Measurements from ENCODE around the gene ABCA10. TPM values are rescaled to one million over a fixed set of nuclear protein-coding genes. Genes with fewer than 3 reads are reported as not detected.

The ABCA10 gene, protein sequence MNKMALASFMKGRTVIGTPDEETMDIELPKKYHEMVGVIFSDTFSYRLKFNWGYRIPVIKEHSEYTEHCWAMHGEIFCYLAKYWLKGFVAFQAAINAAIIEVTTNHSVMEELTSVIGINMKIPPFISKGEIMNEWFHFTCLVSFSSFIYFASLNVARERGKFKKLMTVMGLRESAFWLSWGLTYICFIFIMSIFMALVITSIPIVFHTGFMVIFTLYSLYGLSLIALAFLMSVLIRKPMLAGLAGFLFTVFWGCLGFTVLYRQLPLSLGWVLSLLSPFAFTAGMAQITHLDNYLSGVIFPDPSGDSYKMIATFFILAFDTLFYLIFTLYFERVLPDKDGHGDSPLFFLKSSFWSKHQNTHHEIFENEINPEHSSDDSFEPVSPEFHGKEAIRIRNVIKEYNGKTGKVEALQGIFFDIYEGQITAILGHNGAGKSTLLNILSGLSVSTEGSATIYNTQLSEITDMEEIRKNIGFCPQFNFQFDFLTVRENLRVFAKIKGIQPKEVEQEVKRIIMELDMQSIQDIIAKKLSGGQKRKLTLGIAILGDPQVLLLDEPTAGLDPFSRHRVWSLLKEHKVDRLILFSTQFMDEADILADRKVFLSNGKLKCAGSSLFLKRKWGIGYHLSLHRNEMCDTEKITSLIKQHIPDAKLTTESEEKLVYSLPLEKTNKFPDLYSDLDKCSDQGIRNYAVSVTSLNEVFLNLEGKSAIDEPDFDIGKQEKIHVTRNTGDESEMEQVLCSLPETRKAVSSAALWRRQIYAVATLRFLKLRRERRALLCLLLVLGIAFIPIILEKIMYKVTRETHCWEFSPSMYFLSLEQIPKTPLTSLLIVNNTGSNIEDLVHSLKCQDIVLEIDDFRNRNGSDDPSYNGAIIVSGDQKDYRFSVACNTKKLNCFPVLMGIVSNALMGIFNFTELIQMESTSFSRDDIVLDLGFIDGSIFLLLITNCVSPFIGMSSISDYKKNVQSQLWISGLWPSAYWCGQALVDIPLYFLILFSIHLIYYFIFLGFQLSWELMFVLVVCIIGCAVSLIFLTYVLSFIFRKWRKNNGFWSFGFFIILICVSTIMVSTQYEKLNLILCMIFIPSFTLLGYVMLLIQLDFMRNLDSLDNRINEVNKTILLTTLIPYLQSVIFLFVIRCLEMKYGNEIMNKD (N-terminal part only)
- total RNA-seq: 0.98 and 2.5 TPM in 2 replicates

GRCh38 chr17:69228576-69228975 lies at the start of gene ABCA10:
Gene ABCA10, minus strand, starts transcription at chr17:69228824. Its CDS starts 3,466 bp downstream, at chr17:69225358.

DNA sequence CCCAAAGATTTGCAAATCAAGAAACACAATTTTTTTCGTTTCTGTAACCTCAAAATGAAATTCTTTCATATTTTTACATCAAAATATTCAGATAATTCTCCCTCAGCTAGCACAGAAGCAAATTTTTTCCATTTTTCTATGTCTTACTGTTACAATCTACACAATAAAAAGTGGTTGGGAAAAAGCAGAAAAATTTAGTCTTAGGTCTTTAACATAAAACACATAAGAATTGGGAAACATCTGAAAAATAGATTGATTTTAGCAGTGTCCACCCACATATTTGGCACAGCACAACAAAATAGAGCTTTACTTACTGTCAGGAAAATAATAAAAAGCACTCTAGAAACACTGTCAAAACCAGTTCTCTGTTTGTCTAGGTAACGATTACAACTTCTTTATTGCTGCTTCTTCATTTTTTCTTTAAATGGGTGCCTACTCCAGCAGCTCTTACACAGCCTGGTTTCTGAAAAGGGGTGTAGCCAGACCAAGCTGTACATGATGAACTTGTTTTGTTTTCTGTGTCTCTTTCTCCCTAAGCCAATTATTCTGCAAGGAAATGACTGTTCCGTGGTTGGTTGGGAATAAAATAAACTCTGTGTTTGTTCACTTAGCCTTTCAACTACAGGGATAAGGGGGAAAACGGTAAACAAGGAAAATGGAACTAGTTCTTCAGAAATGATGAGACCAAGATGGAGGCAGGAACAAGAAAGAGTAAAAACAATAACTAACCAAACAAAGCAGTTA lies 87.0 kb downstream of the ABCA10 start, which contains the start of gene ABCA6:
TSS of gene ABCA6 (minus strand) at position 465 of the 744 bp plus-strand sequence. CDS start 1,192 bp downstream, outside the sequence.

Small RNA genes lying within 50 kb of the gene (small RNA-seq; reads per million reads assigned to genes)
- gene MIR4524B: not detected

Other genes starting within 250 kb of the ABCA10 start
- gene ABCA9, start 167.9 kb downstream of the ABCA10 start, total RNA-seq: 6.4 and 8.5 TPM in 2 replicates
- gene ABCA6, start 86.9 kb downstream of the ABCA10 start, total RNA-seq: 34.3 and 51.7 TPM in 2 replicates
- 21.6 and 23.5 TPM in 2 replicates for gene ABCA5, start 98.3 kb upstream of the ABCA10 start, total RNA-seq
- gene MAP2K6, start 185.9 kb upstream of the ABCA10 start, total RNA-seq: 7.5 and 7.8 TPM in 2 replicates

All from vein endothelial cell (primary cell).